PFSK-1 (cell line): ENCODE data around the gene CATSPER4.

Experiments
- FOXP2 ChIP-seq: optimal IDR thresholded peaks from 2 replicates; pipeline ENCODE3; 2011; ENCODE audit warnings: borderline replicate concordance, control low read depth, inconsistent platforms; ENCODE audit not compliant: insufficient read depth; ENCODE audit errors: extremely low read length, extremely low read depth
- POLR2AphosphoS5 ChIP-seq: IDR thresholded peaks from 2 replicates; pipeline ENCODE4 v1.6.1; 2012; ENCODE audit warnings: low read depth, mild to moderate bottlenecking, control low read depth, low read length, moderate library complexity
- REST ChIP-seq, 2 experiments: IDR thresholded peaks; 2 replicates each; pipeline versions ENCODE4 v1.6.1 to v1.8.0; 2011 to 2012; ENCODE audit warnings: low read depth in 2 of 2, low read length in 2 of 2, control low read depth in 1 of 2, inconsistent platforms in 1 of 2, mild to moderate bottlenecking in 1 of 2, moderate library complexity in 1 of 2; ENCODE audit not compliant: insufficient read depth in 1 of 2
- SIN3A ChIP-seq: IDR thresholded peaks from 2 replicates; pipeline ENCODE4 v1.6.1; 2012; ENCODE audit warnings: mild to moderate bottlenecking, low read length, moderate library complexity, borderline replicate concordance; ENCODE audit not compliant: insufficient read depth
- TAF1 ChIP-seq: IDR thresholded peaks from 2 replicates; pipeline ENCODE4 v1.6.1; 2012; ENCODE audit warnings: low read length, control low read depth, borderline replicate concordance; ENCODE audit not compliant: insufficient read depth

The CATSPER4 gene

GRCh38 chr1:26170472-26170821 is 20.0 kb upstream of the CATSPER4 start:
- no peak for TF ChIP-seq FOXP2

GRCh38 chr1:26171084-26172072 is 19.0 kb upstream of the CATSPER4 start, which contains the start of gene ZNF593OS:
TSS of gene ZNF593OS (minus strand) at chr1:26171832. CDS start at chr1:26171661, 171 bp downstream.
- no peak for TF ChIP-seq FOXP2
- no peak for TF ChIP-seq SIN3A

GRCh38 chr1:26175346-26175745 is 15.1 kb upstream of the CATSPER4 start:
- TF ChIP-seq TAF1 (no peak), POLR2AphosphoS5 (no peak), FOXP2 (no peak), REST (IDR thresholded peaks at IDR 0.05; ENCODE audit: insufficient read depth in 1 of 2, low read depth in 2 of 2, low read length in 2 of 2) (no peak), SIN3A (no peak)

GRCh38 chr1:26177182-26177684 is 13.2 kb upstream of the CATSPER4 start, which contains the start of gene CNKSR1:
TSS of gene CNKSR1 (plus strand) at chr1:26177491. CDS start at chr1:26177548, 57 bp downstream.
- TF ChIP-seq FOXP2 (no peak), REST (IDR thresholded peaks at IDR 0.05; ENCODE audit: insufficient read depth in 1 of 2, low read depth in 2 of 2, low read length in 2 of 2) (no peak), POLR2AphosphoS5 (no peak)

GRCh38 chr1:26180010-26180506 is 10.3 kb upstream of the CATSPER4 start:
- TF ChIP-seq SIN3A (no peak), REST (IDR thresholded peaks at IDR 0.05; ENCODE audit: insufficient read depth in 1 of 2, low read depth in 2 of 2, low read length in 2 of 2) (no peak), POLR2AphosphoS5 (no peak), TAF1 (no peak), FOXP2 (no peak)
